HTR-8/SVneo (cell line): ENCODE results near the gene DHRSX.
"Not testable (repeated sequence)": the region's sequence is repeated elsewhere in the genome, so short reads cannot be mapped to it uniquely, and the experiment has no call there.

Experiments
- DNase-seq: peaks from one replicate; pipeline ENCODE4 v3.0.0; 2011; ENCODE audit warnings: low spot score, mixed read lengths; ENCODE audit not compliant: insufficient read length
- FAIRE-seq: peaks from 2 replicates; lab custom pipeline; 2011; peaks lifted over from hg19 to GRCh38; lab: Jason Lieb, UNC

DHRSX gene

GRCh38 chrX:2500091-2500802 is 529 bp downstream of the DHRSX start:
- FAIRE-seq (no peak), DNase-seq (peak; percentile 45)

- FAIRE-seq (no peak), DNase-seq (no peak)
Observed at GRCh38 chrX:2499507-2499906, 1.3 kb downstream of the DHRSX start.

DNA sequence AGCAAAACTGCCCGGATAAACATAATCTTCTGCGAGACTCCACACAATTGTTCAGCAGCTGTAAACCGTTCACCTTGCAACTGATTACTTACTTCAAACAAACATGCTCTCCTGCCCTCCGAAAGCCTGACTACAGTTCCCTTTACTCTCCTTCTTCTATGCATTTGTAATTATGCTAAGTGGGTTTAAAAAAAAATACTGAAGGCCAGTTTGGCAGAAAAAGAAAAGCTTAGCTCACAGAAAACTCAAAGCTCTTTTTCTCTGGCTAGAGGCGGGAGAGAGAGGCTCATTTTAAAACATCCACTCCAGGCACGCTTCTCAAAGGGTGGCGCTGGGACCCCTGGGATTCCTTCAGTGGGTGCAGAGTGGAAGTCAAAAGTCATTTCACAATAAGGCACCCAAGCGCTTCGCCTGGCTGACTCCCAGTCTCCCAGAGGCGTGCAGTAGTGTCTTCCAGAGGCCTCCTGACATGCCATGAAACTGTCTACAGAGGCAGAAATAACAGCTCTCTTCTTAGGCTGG is 1.9 kb downstream of the DHRSX start:
- DNase-seq (no peak), FAIRE-seq (no peak)

DNA sequence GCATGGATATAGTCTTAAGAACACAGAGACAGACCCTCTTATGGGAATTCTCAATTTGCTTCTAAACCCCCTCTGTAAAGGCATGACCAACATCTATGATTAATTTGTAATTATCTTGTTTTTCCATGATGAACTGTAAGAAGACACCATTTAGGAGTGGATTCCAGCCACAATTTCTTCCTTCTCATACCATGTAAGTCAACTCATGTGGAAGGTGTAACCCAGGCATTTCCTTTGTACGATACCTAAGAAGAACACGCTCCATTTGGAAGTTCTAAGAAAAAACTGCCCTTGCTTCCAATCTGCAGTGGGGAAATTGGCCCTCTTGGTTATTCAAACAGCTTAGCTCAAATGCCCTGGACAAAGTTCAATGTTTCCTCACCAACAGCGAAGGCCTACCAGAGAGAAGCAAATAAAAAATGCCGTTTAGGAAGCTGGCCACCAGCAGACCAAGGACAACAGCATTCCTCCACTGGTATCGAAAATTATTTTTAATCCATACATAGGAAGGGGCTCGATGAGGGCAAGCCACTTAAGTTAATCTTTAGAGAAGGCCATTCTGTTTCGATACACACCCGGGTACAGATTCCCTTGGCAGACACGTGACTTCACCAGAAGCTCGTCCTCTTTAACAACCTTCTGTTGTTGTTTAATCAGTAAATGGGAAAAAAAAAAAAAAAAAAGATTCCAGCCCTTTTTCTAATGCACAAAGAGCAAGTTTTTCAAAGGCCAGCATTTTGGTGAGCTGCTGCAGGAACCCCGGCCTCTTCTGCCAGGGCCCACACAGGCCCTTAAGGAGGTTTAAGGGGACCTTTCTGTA is 2.6 kb downstream of the DHRSX start:
- FAIRE-seq, result no peak
- no peak for DNase-seq

GRCh38 chrX:2495595-2495994 is 5.2 kb downstream of the DHRSX start:
- no peak for FAIRE-seq

DNA sequence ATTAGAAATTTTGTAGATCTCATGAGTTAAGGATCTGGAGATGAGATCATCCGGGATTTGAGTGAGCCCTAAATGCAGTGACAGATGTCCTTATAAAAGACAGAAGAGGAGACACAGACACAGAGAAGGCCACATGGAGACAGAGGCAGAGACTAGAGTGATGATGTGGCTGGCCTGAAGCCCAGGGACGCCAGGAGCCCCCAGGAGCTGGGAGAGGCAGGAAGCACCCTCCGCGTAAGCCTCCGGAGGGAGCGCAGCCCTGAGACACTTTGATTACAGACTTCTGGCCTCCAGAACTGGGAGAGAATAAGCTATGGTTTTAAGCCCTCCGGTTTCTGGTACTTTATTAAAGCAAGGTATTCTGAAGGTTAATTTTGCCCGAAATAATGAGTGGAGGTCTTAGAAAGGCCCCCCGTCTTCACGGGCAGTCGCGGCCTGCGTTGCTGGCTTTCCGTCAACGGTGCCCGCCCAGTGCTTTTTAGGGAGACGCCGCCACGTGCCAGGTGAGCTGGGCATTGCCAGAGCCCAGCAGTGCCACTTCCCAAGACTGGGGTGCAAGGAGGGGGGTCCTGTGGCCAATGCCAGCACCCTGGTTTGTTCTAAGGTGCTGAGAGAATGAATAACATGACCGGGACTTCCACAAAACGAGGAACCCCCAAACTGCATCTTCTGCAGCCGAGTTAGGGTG is 8.1 kb downstream of the DHRSX start:
- DNase-seq, result no peak
- FAIRE-seq, result no peak

More at GRCh38 chrX:2495595-2495994, 5.2 kb downstream of the DHRSX start:
- DNase-seq, result no peak

GRCh38 chrX:2490634-2491033 is 10.1 kb downstream of the DHRSX start:
- FAIRE-seq (no peak), DNase-seq (no peak)

DNA sequence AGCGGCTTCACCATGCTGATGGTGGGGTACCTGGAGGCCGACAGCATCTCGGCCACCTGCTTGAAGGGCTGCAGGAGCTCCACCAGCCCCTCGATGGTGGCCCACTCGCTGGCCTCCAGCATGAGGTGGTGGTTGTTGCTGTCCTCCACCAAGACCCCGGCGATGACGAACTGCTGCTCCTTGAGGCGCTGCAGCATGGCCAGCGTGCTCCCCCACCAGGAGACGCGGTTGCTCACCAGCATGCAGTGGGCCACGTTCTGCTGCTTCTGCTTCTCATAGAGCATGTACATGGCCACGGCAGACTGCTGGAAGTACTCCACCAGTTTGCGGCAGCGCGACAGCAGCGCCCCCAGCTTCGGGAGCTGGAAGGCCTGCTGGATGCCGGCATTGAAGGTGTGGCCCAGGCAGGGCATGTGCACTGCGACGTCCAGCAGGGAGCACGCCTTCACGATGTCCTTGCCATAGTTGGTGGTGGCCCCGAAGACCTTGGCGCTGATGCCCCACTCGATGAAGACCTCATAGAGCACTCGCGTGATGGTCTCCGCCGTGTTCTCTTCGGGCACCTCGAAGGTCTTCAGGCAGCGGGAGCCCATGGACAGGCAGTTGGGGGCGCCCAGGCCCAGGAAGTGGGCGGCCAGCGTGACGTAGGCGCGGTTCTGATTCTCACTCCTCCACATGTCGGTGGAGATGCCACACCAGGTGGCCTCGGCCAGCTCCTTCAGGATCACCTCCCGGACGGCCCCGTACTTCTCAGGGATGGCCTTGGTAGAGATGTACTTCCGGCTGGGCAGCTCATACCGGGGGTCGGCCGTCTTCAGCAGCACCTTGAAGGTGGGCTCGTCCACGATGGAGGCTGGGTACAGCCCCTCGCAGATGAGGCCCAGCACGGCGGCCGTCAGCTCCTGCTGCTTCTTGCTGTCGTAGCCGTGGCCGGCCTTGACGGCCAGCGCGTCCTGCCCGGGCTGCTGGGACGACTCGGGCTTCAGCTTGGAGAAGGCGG is 11.0 kb downstream of the DHRSX start:
- FAIRE-seq (no peak), DNase-seq (no peak)

- DNase-seq (no peak), FAIRE-seq (no peak)
Observed at GRCh38 chrX:2488621-2489285, 12.0 kb downstream of the DHRSX start.

DNA sequence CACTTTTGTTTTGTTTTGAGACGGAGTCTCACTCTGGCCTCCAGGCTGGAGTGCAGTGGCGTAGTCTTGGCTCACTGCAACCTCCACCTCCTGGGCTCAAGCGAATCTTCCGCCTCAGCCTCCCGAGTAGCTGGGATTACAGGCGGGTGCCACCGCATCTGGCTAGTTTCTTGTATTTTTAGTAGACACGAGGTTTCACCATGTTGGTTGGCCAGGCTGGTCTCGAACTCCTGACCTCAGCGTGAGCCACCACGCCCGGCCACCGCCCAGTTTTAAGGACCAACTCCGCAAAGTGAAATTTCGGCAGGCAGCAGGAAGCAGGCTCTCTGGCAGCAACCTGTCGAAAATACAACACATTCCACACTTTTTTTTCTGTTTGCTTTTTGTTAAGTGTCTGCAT is 13.4 kb downstream of the DHRSX start:
- FAIRE-seq (no peak), DNase-seq (no peak)

- DNase-seq (no peak), FAIRE-seq (no peak)
Observed at GRCh38 chrX:2486476-2487133, 14.2 kb downstream of the DHRSX start.

- DNase-seq (no peak), FAIRE-seq (no peak)
Observed at GRCh38 chrX:2485789-2486345, 14.9 kb downstream of the DHRSX start.

- no peak for FAIRE-seq
- DNase-seq, result no peak
Observed at GRCh38 chrX:2484721-2485648, 15.8 kb downstream of the DHRSX start.

DNA sequence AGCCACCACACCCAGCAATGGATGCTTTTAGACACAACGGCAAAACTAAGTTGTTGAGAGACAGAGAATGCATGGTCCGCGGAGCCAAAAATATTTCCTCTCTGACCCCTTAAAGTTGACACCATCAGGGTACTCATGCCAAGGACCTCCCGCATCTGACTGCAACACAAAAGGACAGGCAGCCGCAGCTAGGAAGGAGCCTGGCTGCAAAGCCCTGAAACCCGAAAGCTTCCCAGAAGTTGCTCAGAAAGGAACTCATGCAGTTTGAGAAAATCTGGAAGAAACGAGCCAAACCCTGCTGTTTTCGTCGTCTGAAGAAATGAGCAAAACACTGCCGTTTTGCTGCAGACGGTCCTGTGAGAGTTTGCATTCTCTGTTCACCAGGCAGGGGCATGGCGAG is 16.5 kb downstream of the DHRSX start:
- DNase-seq, result no peak
- no peak for FAIRE-seq

DNA sequence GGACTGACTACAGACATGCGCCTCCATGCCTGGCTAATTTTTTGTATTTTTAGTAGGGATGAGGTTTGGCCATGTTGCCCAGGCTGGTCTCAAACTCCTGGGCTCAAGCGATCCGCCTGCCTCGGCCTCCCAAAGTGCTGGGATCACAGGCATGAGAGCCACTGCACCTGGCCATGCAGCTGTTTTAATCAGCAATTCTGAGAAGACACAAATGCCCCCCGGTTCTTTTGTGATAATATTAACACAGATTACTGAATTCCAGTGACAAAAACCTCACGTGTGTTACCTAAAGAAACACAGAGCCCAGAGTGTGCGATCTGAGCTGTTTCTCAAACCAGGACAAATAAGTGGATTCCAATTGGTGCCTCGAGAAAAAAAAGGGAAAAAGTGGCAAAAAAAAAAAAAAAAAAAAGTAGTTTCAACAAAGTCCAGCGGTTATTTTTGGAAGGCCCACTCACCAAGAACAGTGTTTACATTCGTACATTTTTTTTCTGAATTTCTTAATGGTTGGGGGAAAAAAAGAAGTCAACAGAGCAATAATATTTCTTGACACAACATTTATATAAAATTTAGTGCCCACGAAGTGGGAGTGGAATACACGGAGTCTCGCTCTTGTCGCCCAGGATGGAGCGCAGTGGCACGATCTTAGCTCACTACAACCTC is 17.2 kb downstream of the DHRSX start:
- no peak for DNase-seq
- no peak for FAIRE-seq

DNA sequence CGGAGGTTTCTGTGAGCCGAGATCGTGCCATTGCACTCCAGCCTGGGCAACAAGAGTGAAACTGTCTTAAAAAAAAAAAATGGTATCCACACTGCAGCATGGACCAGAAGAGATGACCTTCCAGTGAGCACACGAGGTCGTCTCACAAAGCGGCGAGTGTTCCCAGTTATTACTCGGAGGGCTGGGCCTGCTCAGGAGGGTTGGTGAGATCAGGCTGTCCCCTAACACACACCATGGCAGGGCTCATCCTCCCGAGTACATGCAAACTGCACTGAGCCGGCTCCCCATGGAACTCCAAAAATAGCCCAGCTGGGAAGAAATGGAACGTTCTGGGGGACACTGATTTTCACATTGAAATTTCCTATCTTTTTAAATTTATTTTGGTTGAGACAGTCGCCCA is 19.2 kb downstream of the DHRSX start:
- not testable (repeated sequence) for FAIRE-seq, DNase-seq

- DNase-seq, FAIRE-seq: not testable (repeated sequence)
Observed at GRCh38 chrX:2479982-2480381, 20.8 kb downstream of the DHRSX start.
